ENCODE measurements around the gene L1TD1. TPM values are rescaled to one million over a fixed set of nuclear protein-coding genes. Genes with fewer than 3 reads are reported as not detected.
"Not testable (repeated sequence)": the region's sequence is repeated elsewhere in the genome, so short reads cannot be mapped to it uniquely, and the experiment has no call there.

Gene L1TD1
- not detected in 2 replicates for total RNA-seq

- DNase-seq (ENCODE audit: low read depth in 2 of 2) = no peak
Observed at GRCh38 chr1:62194651-62195544, at the start of gene L1TD1. Gene L1TD1 (plus strand): TSS chr1:62194849. CDS start chr1:62206629, 11,780 bp downstream.

GRCh38 chr1:62159940-62160348 is 34.7 kb upstream of the L1TD1 start:
- no peak for DNase-seq (ENCODE audit: low read depth in 2 of 2)

- DNase-seq (ENCODE audit: low read depth in 2 of 2) = no peak
Observed at GRCh38 chr1:62161711-62162110, 32.9 kb upstream of the L1TD1 start.

- not testable (repeated sequence) for DNase-seq (ENCODE audit: low read depth in 2 of 2)
Observed at GRCh38 chr1:62170380-62170779, 24.3 kb upstream of the L1TD1 start.

GRCh38 chr1:62175568-62176179 is 19.0 kb upstream of the L1TD1 start:
- peak; percentile 16 to 44 for DNase-seq (ENCODE audit: low read depth in 2 of 2)

GRCh38 chr1:62176597-62177312 is 17.9 kb upstream of the L1TD1 start:
- DNase-seq (ENCODE audit: low read depth in 2 of 2) = no peak

- no peak for DNase-seq (ENCODE audit: low read depth in 2 of 2)
Observed at GRCh38 chr1:62177621-62178020, 17.0 kb upstream of the L1TD1 start.

- no peak for DNase-seq (ENCODE audit: low read depth in 2 of 2)
Observed at GRCh38 chr1:62178372-62178771, 16.3 kb upstream of the L1TD1 start.

GRCh38 chr1:62180054-62180453 is 14.6 kb upstream of the L1TD1 start:
- not testable (repeated sequence) for DNase-seq (ENCODE audit: low read depth in 2 of 2)

GRCh38 chr1:62180639-62181038 is 14.0 kb upstream of the L1TD1 start:
- no peak for DNase-seq (ENCODE audit: low read depth in 2 of 2)

- no peak for DNase-seq (ENCODE audit: low read depth in 2 of 2)
Observed at GRCh38 chr1:62181532-62181931, 13.1 kb upstream of the L1TD1 start.

GRCh38 chr1:62182157-62182556 is 12.5 kb upstream of the L1TD1 start:
- DNase-seq (ENCODE audit: low read depth in 2 of 2) = not testable (repeated sequence)

- DNase-seq (ENCODE audit: low read depth in 2 of 2) = not testable (repeated sequence)
Observed at GRCh38 chr1:62183164-62184020, 11.3 kb upstream of the L1TD1 start.

GRCh38 chr1:62184336-62184735 is 10.3 kb upstream of the L1TD1 start:
- no peak for DNase-seq (ENCODE audit: low read depth in 2 of 2)

- not testable (repeated sequence) for DNase-seq (ENCODE audit: low read depth in 2 of 2)
Observed at GRCh38 chr1:62185233-62185632, 9.4 kb upstream of the L1TD1 start.

GRCh38 chr1:62185677-62186076 is 9.0 kb upstream of the L1TD1 start:
- no peak for DNase-seq (ENCODE audit: low read depth in 2 of 2)

- no peak for DNase-seq (ENCODE audit: low read depth in 2 of 2)
Observed at GRCh38 chr1:62187548-62187947, 7.1 kb upstream of the L1TD1 start.

GRCh38 chr1:62188111-62188510 is 6.5 kb upstream of the L1TD1 start:
- no peak for DNase-seq (ENCODE audit: low read depth in 2 of 2)

- no peak for DNase-seq (ENCODE audit: low read depth in 2 of 2)
Observed at GRCh38 chr1:62196086-62196690, 1.5 kb downstream of the L1TD1 start.

GRCh38 chr1:62198069-62198780 is 3.6 kb downstream of the L1TD1 start:
- no peak for DNase-seq (ENCODE audit: low read depth in 2 of 2)

Data from dermis microvascular lymphatic vessel endothelial cell (primary cell).